ENCODE data around the gene LRRC14B.

Gene LRRC14B

GRCh38 chr5:159448-160172, 31.7 kb upstream of the LRRC14B start:
- H3K4me3 ChIP-seq (ENCODE audit: low read depth, low read length), result no peak overlapping the region
- DNase-seq (ENCODE audit: low read depth), result peak; percentile 91
- in situ Hi-C loops (cut with HindIII; ENCODE audit: low sequenced_read_pairs), result no loop called here
- no peak for TF ChIP-seq CTCF (IDR thresholded peaks at IDR 0.05; ENCODE audit: low read depth, low read length, missing control alignments)

GRCh38 chr5:160173-160510, 31.2 kb upstream of the LRRC14B start:
- in situ Hi-C loops (cut with HindIII; ENCODE audit: low sequenced_read_pairs), result no loop called here
- DNase-seq (ENCODE audit: low read depth), result peak; percentile 70
- H3K4me3 ChIP-seq (ENCODE audit: low read depth, low read length), result no peak overlapping the region
- TF ChIP-seq CTCF (IDR thresholded peaks at IDR 0.05; ENCODE audit: low read depth, low read length, missing control alignments), result no peak

GRCh38 chr5:160921-161802, 30.1 kb upstream of the LRRC14B start:
- DNase-seq (ENCODE audit: low read depth), result no peak
- no peak for TF ChIP-seq CTCF (IDR thresholded peaks at IDR 0.05; ENCODE audit: low read depth, low read length, missing control alignments)
- in situ Hi-C loops (cut with HindIII; ENCODE audit: low sequenced_read_pairs), result no loop called here

GRCh38 chr5:161803-162110, 29.5 kb upstream of the LRRC14B start:
- TF ChIP-seq CTCF (IDR thresholded peaks at IDR 0.05; ENCODE audit: low read depth, low read length, missing control alignments), result no peak
- in situ Hi-C loops (cut with HindIII; ENCODE audit: low sequenced_read_pairs), result no loop called here
- no peak overlapping the region for H3K4me3 ChIP-seq (ENCODE audit: low read depth, low read length)
- DNase-seq (ENCODE audit: low read depth), result no peak

More at GRCh38 chr5:160921-161802, 30.1 kb upstream of the LRRC14B start:
- no peak overlapping the region for H3K4me3 ChIP-seq (ENCODE audit: low read depth, low read length)

GRCh38 chr5:162190-162564, 29.1 kb upstream of the LRRC14B start:
- TF ChIP-seq CTCF (IDR thresholded peaks at IDR 0.05; ENCODE audit: low read depth, low read length, missing control alignments), result no peak
- in situ Hi-C loops (cut with HindIII; ENCODE audit: low sequenced_read_pairs), result no loop called here
- no peak for DNase-seq (ENCODE audit: low read depth)
- no peak overlapping the region for H3K4me3 ChIP-seq (ENCODE audit: low read depth, low read length)

- in situ Hi-C loops (cut with HindIII; ENCODE audit: low sequenced_read_pairs), result no loop called here
- DNase-seq (ENCODE audit: low read depth), result no peak
- no peak overlapping the region for H3K4me3 ChIP-seq (ENCODE audit: low read depth, low read length)
- TF ChIP-seq CTCF (IDR thresholded peaks at IDR 0.05; ENCODE audit: low read depth, low read length, missing control alignments), result no peak
Observed at GRCh38 chr5:162565-163337, 28.5 kb upstream of the LRRC14B start.
